HG03378 (cell line): ENCODE results near the gene KATNB1.
A peak's percentile ranks its signal among the peaks of the same experiment; 100 is the strongest.

Source experiments
- ATAC-seq: cut with Tn5 transposase; IDR thresholded peaks from one replicate; pipeline ENCODE4 v1.9.1; 2021; ENCODE audit warnings: mild to moderate bottlenecking, moderate library complexity; ENCODE audit not compliant: unreplicated experiment

KATNB1 gene

GRCh38 chr16:57755061-57755684 is 19.6 kb downstream of the KATNB1 start:
- ATAC-seq: no peak

- ATAC-seq: no peak
Measured at GRCh38 chr16:57755726-57756423, 20.3 kb downstream of the KATNB1 start.

GRCh38 chr16:57756424-57757325 is 21.1 kb downstream of the KATNB1 start:
- ATAC-seq: peak; percentile 14

- ATAC-seq: peak; percentile 82
Measured at GRCh38 chr16:57757326-57757786, 21.8 kb downstream of the KATNB1 start.

GRCh38 chr16:57757883-57758282 is 22.3 kb downstream of the KATNB1 start:
- ATAC-seq: no peak

GRCh38 chr16:57758331-57759117 is 23.0 kb downstream of the KATNB1 start:
- no peak for ATAC-seq

GRCh38 chr16:57759131-57759530 is 23.6 kb downstream of the KATNB1 start:
- ATAC-seq: no peak

GRCh38 chr16:57759541-57760356 is 24.2 kb downstream of the KATNB1 start:
- no peak for ATAC-seq

GRCh38 chr16:57760357-57761160 is 25.0 kb downstream of the KATNB1 start:
- ATAC-seq: no peak

GRCh38 chr16:57761301-57761700 is 25.7 kb downstream of the KATNB1 start:
- ATAC-seq: no peak

GRCh38 chr16:57761957-57762356 is 26.4 kb downstream of the KATNB1 start:
- ATAC-seq: no peak

- no peak for ATAC-seq
Measured at GRCh38 chr16:57762365-57763040, 26.9 kb downstream of the KATNB1 start.

GRCh38 chr16:57763285-57764005 is 27.9 kb downstream of the KATNB1 start:
- ATAC-seq: no peak

GRCh38 chr16:57764006-57764340 is 28.4 kb downstream of the KATNB1 start:
- no peak for ATAC-seq

GRCh38 chr16:57764341-57765159 is 29.0 kb downstream of the KATNB1 start:
- no peak for ATAC-seq

GRCh38 chr16:57765160-57765728 is 29.7 kb downstream of the KATNB1 start:
- ATAC-seq: no peak
